OCI-LY3 (cell line): ENCODE data around the gene TEX26.

ENCODE experiments used
- H2AFZ ChIP-seq: fragments of 200-600, 300-600 bp; shearing (Covaris generic); 2 replicates; pipeline ENCODE4 v1.6.0; 2014; ENCODE audit warnings: antibody characterized with exemption, low read depth, low read length
- H3K27ac ChIP-seq: fragments of 200-600, 300-600 bp; sonication (generic); 2 replicates; pipeline ENCODE4 v1.5.1; 2014; ENCODE audit warnings: mild to moderate bottlenecking, low read length, moderate library complexity, mixed read lengths
- H3K27me3 ChIP-seq: fragments of 200-600, 300-600 bp; sonication (generic); 2 replicates; pipeline ENCODE4 v1.6.1; 2014; ENCODE audit warnings: low read depth, low read length, mixed read lengths
- H3K36me3 ChIP-seq: fragments of 200-600, 300-600 bp; sonication (generic); replicated peaks from 2 replicates; pipeline ENCODE3; 2014; ENCODE audit warnings: low read depth, low read length, mixed read lengths
- H3K4me1 ChIP-seq: fragments of 300-600, 200-600 bp; sonication (generic); 2 replicates; pipeline ENCODE4 v1.6.1; 2014; ENCODE audit warnings: low read length, mixed read lengths
- H3K4me2 ChIP-seq: fragments of 200-600, 300-600 bp; sonication (generic); 2 replicates; pipeline ENCODE4 v1.6.1; 2014; ENCODE audit warnings: low read length, mixed read lengths
- H3K4me3 ChIP-seq: fragments of 300-600, 200-600 bp; sonication (generic); 2 replicates; pipeline ENCODE4 v1.5.1; 2014; ENCODE audit warnings: antibody characterized with exemption, mild to moderate bottlenecking, low read length, moderate library complexity
- H3K79me2 ChIP-seq: fragments of 300-600, 200-600 bp; shearing (Covaris generic); 2 replicates; pipeline ENCODE4 v1.6.1; 2014; ENCODE audit warnings: mild to moderate bottlenecking, low read length, mixed read lengths
- H3K9ac ChIP-seq: fragments of 300-600, 200-600 bp; shearing (Covaris generic); 2 replicates; pipeline ENCODE4 v1.6.0; 2014; ENCODE audit warnings: mild to moderate bottlenecking, low read length, moderate library complexity
- H3K9me3 ChIP-seq: fragments of 200-600, 300-600 bp; shearing (Covaris generic); 2 replicates; pipeline ENCODE4 v1.6.1; 2014; ENCODE audit warnings: low read length, mixed read lengths; ENCODE audit not compliant: insufficient read depth
- H4K20me1 ChIP-seq: fragments of 200-600, 300-600 bp; sonication (generic); 2 replicates; pipeline ENCODE4 v1.6.1; 2016; ENCODE audit warnings: low read length, mixed read lengths; ENCODE audit not compliant: insufficient read depth
- CTCF ChIP-seq: fragments of 200-600, 300-600 bp; sonication (generic); IDR thresholded peaks from 2 replicates; pipeline ENCODE4 v1.5.1; 2014; ENCODE audit warnings: antibody characterized with exemption, low read length, low read depth
- EZH2phosphoT487 ChIP-seq: fragments of 200-600 bp; shearing (Covaris generic); IDR thresholded peaks from 2 replicates; pipeline ENCODE4 v1.6.1; 2018; ENCODE audit warnings: antibody characterized with exemption, mixed run types, low read depth

The TEX26 gene

DNA sequence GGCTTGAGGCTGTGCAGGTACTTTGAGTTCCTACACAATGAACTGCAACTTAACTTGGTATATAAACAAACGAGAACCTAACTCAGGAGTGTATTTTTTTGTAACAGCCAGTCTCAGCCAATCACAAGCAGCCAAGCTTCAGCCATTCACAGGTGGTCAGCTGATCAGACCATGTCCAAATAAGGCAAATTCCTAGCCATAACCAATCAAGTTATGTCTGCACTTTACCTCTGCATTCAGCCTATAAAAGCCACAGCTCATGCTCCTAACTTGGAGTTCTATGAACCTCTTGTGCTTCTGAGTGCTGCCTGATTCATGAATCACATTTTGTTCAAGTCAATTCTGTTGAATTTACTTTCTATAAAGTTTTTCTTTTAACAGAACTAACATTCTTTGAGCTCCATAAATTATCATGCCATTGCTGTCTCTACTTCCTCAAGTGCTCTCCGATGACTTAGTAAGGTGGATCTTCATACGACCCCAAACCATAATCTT is 43.2 kb upstream of the TEX26 start:
- H2AFZ ChIP-seq = no peak overlapping the region
- H3K4me3 ChIP-seq = no peak overlapping the region
- no peaks in the 10 kb centered on the region for H3K36me3 ChIP-seq
- no peak overlapping the region for H3K9ac ChIP-seq
- H3K9me3 ChIP-seq = no peaks in the 10 kb centered on the region
- H3K4me2 ChIP-seq = no peak overlapping the region
- no peak overlapping the region for H3K27ac ChIP-seq
- peaks cover 43% of the 10 kb centered on the region for H3K27me3 ChIP-seq
- H4K20me1 ChIP-seq = no peaks in the 10 kb centered on the region
- no peaks in the 10 kb centered on the region for H3K79me2 ChIP-seq
- no peaks in the 10 kb centered on the region for H3K4me1 ChIP-seq
- no peak for TF ChIP-seq EZH2phosphoT487
- no peak for TF ChIP-seq CTCF

DNA sequence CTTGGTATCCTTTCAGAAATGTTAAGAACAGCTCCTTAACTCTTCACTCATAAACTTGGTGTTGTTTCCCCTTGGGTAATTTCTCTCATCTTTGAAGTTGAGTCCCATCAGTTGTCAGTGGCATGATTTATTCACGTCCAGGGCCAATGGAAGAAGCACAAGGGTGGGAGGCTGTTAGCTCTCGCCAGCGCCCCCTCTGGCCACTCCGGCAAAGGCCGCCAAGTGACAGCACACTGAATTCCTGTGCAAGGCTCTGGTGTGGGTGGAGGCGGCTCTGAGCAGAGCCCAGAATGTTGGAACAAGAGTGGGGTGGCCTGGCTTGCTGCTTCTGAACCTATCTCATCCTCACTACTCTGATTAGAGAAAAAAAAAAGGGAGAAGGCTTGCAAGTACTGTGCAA is 39.5 kb upstream of the TEX26 start:
- TF ChIP-seq EZH2phosphoT487 (no peak), CTCF (peak; percentile 48)

GRCh38 chr13:30895773-30896172 is 36.7 kb upstream of the TEX26 start:
- Histone ChIP-seq H3K4me2 (no peak overlapping the region), H3K27me3 (peaks cover 64% of the 10 kb centered on the region), H3K27ac (no peak overlapping the region), H3K4me3 (no peak overlapping the region), H4K20me1 (no peaks in the 10 kb centered on the region), H3K4me1 (no peaks in the 10 kb centered on the region), H3K9me3 (no peaks in the 10 kb centered on the region), H3K79me2 (no peaks in the 10 kb centered on the region), H2AFZ (no peak overlapping the region), H3K36me3 (no peaks in the 10 kb centered on the region), H3K9ac (no peak overlapping the region)
- no peak for TF ChIP-seq CTCF
- no peak for TF ChIP-seq EZH2phosphoT487

More for the DNA sequence above, 39.5 kb upstream of the TEX26 start:
- Histone ChIP-seq H4K20me1 (no peaks in the 10 kb centered on the region), H3K4me1 (no peaks in the 10 kb centered on the region), H3K4me3 (no peak overlapping the region), H3K36me3 (no peaks in the 10 kb centered on the region), H3K27me3 (peaks cover 46% of the 10 kb centered on the region), H3K4me2 (no peak overlapping the region), H3K9me3 (no peaks in the 10 kb centered on the region), H3K27ac (no peak overlapping the region), H3K9ac (no peak overlapping the region), H3K79me2 (no peaks in the 10 kb centered on the region), H2AFZ (no peak overlapping the region)

- H3K4me3 ChIP-seq = no peak overlapping the region
- no peaks in the 10 kb centered on the region for H3K79me2 ChIP-seq
- H3K27me3 ChIP-seq = peaks cover 68% of the 10 kb centered on the region
- no peaks in the 10 kb centered on the region for H4K20me1 ChIP-seq
- no peaks in the 10 kb centered on the region for H3K36me3 ChIP-seq
- no peaks in the 10 kb centered on the region for H3K4me1 ChIP-seq
- no peak overlapping the region for H3K27ac ChIP-seq
- no peaks in the 10 kb centered on the region for H3K9me3 ChIP-seq
- H3K9ac ChIP-seq = no peak overlapping the region
- no peak overlapping the region for H3K4me2 ChIP-seq
- TF ChIP-seq EZH2phosphoT487 (no peak), CTCF (no peak)
- no peak overlapping the region for H2AFZ ChIP-seq
Measured at GRCh38 chr13:30898070-30898469, 34.4 kb upstream of the TEX26 start.
